Neural cell (in vitro differentiated cells): ENCODE results near the gene GOLGA7B. TPM values are rescaled to one million over a fixed set of nuclear protein-coding genes. Genes with fewer than 3 reads are reported as not detected.
"Not testable (repeated sequence)": the region's sequence is repeated elsewhere in the genome, so short reads cannot be mapped to it uniquely, and the experiment has no call there.

Source experiments
- H2AFZ ChIP-seq: fragments of 200-600, 300-800 bp; sonication (generic), shearing (Covaris generic); 2 replicates; pipeline ENCODE4 v1.6.0; 2014; ENCODE audit warnings: low read depth, mild to moderate bottlenecking, antibody characterized with exemption, low read length, moderate library complexity
- H3F3A ChIP-seq: fragments of 200-600 bp; shearing (Covaris generic); 2 replicates; pipeline ENCODE4 v1.6.1; 2016; ENCODE audit warnings: mild to moderate bottlenecking, moderate library complexity, mixed read lengths, antibody characterized with exemption, low read length; ENCODE audit not compliant: insufficient read depth, poor library complexity, severe bottlenecking
- H3K27ac ChIP-seq: fragments of 200-600, 300-800 bp; sonication (generic), shearing (Covaris generic); 2 replicates; pipeline ENCODE4 v1.5.1; 2014; ENCODE audit warnings: mild to moderate bottlenecking, low read length, moderate library complexity
- H3K27me3 ChIP-seq: fragments of 300-800, 200-600 bp; sonication (generic), shearing (Covaris generic); 2 replicates; pipeline ENCODE4 v1.6.0; 2014; ENCODE audit warnings: mild to moderate bottlenecking, low read depth, low read length, moderate library complexity; ENCODE audit not compliant: insufficient read depth
- H3K36me3 ChIP-seq: fragments of 300-800, 200-600 bp; sonication (generic), shearing (Covaris generic); 2 replicates; pipeline ENCODE4 v1.5.1; 2014; ENCODE audit warnings: mild to moderate bottlenecking, antibody characterized with exemption, low read length, moderate library complexity; ENCODE audit not compliant: insufficient read depth
- H3K4me2 ChIP-seq: fragments of 300-800, 200-600 bp; sonication (generic), shearing (Covaris generic); 2 replicates; pipeline ENCODE4 v1.6.0; 2014; ENCODE audit warnings: mild to moderate bottlenecking, low read length
- H3K4me3 ChIP-seq: fragments of 300-800, 200-600 bp; sonication (generic), shearing (Covaris generic); 2 replicates; pipeline ENCODE4 v1.5.1; 2014; ENCODE audit warnings: mild to moderate bottlenecking, low read length, moderate library complexity
- H3K79me2 ChIP-seq: fragments of 200-600 bp; shearing (Covaris generic); replicated peaks from 2 replicates; pipeline ENCODE4 v1.6.0; 2014; ENCODE audit warnings: mild to moderate bottlenecking, low read length, moderate library complexity; ENCODE audit not compliant: insufficient read depth
- H3K9ac ChIP-seq: fragments of 300-800, 200-600 bp; sonication (generic), shearing (Covaris generic); 2 replicates; pipeline ENCODE4 v1.6.1; 2016; ENCODE audit warnings: mild to moderate bottlenecking, low read length, mixed read lengths
- H3K9me2 ChIP-seq: fragments of 200-600 bp; shearing (Covaris generic); 2 replicates; pipeline ENCODE4 v1.6.1; 2016; ENCODE audit warnings: mild to moderate bottlenecking, low read length, mixed read lengths; ENCODE audit not compliant: insufficient read depth
- H3K9me3 ChIP-seq: fragments of 200-600, 300-800 bp; sonication (generic), shearing (Covaris generic); 2 replicates; pipeline ENCODE4 v1.6.1; 2016; ENCODE audit warnings: mild to moderate bottlenecking, mixed run types, low read length, moderate library complexity, mixed read lengths
- H4K20me1 ChIP-seq: fragments of 200-600 bp; shearing (Covaris generic); 2 replicates; pipeline ENCODE4 v1.6.1; 2016; ENCODE audit warnings: mild to moderate bottlenecking, mixed run types; ENCODE audit not compliant: insufficient read depth
- CTCF ChIP-seq: fragments of 450-650 bp; IDR thresholded peaks from 2 replicates; pipeline ENCODE4 v1.5.1; 2014; ENCODE audit warnings: antibody characterized with exemption, mild to moderate bottlenecking, moderate library complexity; ENCODE audit not compliant: poor library complexity, severe bottlenecking
- EP300 ChIP-seq: fragments of 450-650 bp; conservative IDR thresholded peaks from 2 replicates; pipeline ENCODE4 v1.6.1; 2014; ENCODE audit warnings: antibody characterized with exemption, mild to moderate bottlenecking, moderate library complexity; ENCODE audit not compliant: poor library complexity, severe bottlenecking
- EZH2 ChIP-seq: fragments of 200-600, 300-800 bp; shearing (Covaris generic), sonication (generic); IDR thresholded peaks from 2 replicates; pipeline ENCODE4 v1.6.1; 2014; ENCODE audit warnings: antibody characterized with exemption, low read length, borderline replicate concordance, mild to moderate bottlenecking; ENCODE audit not compliant: insufficient read depth, poor library complexity, severe bottlenecking
- MXI1 ChIP-seq: fragments of 450-650 bp; conservative IDR thresholded peaks from 2 replicates; pipeline ENCODE4 v1.6.1; 2014; ENCODE audit warnings: antibody characterized with exemption, mild to moderate bottlenecking; ENCODE audit not compliant: poor library complexity, severe bottlenecking
- POLR2AphosphoS5 ChIP-seq: IDR thresholded peaks from 2 replicates; pipeline ENCODE4 v1.6.1; 2012
- RAD21 ChIP-seq: fragments of 450-650 bp; conservative IDR thresholded peaks from 2 replicates; pipeline ENCODE4 v1.6.1; 2014; ENCODE audit warnings: antibody characterized with exemption, mild to moderate bottlenecking, moderate library complexity
- SMC3 ChIP-seq: fragments of 450-650 bp; conservative IDR thresholded peaks from 2 replicates; pipeline ENCODE4 v1.6.1; 2014; ENCODE audit warnings: antibody characterized with exemption, mild to moderate bottlenecking, moderate library complexity; ENCODE audit not compliant: poor library complexity
- TAF1 ChIP-seq: IDR thresholded peaks from 2 replicates; pipeline ENCODE4 v1.6.1; 2012; ENCODE audit warnings: low read depth
- polyA plus RNA-seq: library from polyadenylated mRNA; depleted of rRNA; stranded (reverse); fragments of >200 nt; gene quantifications from 2 replicates; pipeline ENCODE4 v1.2.3, GENCODE V29; 2014
- TF ChIP-seq, protein P1 (sequence below): IDR thresholded peaks from 2 replicates; pipeline ENCODE4 v1.6.1; 2012; ENCODE audit warnings: borderline replicate concordance

The GOLGA7B gene
- polyA plus RNA-seq, 1 donor from 2014 or later, result 30.4 TPM

- H2AFZ ChIP-seq, result no peak overlapping the region
- H3K4me3 ChIP-seq, result no peak overlapping the region
- no peaks in the 10 kb centered on the region for H4K20me1 ChIP-seq
- no peaks in the 10 kb centered on the region for H3K27me3 ChIP-seq
- H3K9me3 ChIP-seq, result no peaks in the 10 kb centered on the region
- no peaks in the 10 kb centered on the region for H3K36me3 ChIP-seq
- no peaks in the 10 kb centered on the region for H3K9me2 ChIP-seq
- H3K79me2 ChIP-seq, result no peaks in the 10 kb centered on the region
- H3K9ac ChIP-seq, result no peak overlapping the region
- H3K27ac ChIP-seq, result no peak overlapping the region
- H3K4me2 ChIP-seq, result no peak overlapping the region
- TF ChIP-seq RAD21, result no peak
- no peak for TF ChIP-seq SMC3
- no peak for TF ChIP-seq MXI1
- no peak for TF ChIP-seq EZH2
- no peak for TF ChIP-seq CTCF
- TF ChIP-seq, protein P1, sequence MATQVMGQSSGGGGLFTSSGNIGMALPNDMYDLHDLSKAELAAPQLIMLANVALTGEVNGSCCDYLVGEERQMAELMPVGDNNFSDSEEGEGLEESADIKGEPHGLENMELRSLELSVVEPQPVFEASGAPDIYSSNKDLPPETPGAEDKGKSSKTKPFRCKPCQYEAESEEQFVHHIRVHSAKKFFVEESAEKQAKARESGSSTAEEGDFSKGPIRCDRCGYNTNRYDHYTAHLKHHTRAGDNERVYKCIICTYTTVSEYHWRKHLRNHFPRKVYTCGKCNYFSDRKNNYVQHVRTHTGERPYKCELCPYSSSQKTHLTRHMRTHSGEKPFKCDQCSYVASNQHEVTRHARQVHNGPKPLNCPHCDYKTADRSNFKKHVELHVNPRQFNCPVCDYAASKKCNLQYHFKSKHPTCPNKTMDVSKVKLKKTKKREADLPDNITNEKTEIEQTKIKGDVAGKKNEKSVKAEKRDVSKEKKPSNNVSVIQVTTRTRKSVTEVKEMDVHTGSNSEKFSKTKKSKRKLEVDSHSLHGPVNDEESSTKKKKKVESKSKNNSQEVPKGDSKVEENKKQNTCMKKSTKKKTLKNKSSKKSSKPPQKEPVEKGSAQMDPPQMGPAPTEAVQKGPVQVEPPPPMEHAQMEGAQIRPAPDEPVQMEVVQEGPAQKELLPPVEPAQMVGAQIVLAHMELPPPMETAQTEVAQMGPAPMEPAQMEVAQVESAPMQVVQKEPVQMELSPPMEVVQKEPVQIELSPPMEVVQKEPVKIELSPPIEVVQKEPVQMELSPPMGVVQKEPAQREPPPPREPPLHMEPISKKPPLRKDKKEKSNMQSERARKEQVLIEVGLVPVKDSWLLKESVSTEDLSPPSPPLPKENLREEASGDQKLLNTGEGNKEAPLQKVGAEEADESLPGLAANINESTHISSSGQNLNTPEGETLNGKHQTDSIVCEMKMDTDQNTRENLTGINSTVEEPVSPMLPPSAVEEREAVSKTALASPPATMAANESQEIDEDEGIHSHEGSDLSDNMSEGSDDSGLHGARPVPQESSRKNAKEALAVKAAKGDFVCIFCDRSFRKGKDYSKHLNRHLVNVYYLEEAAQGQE, result no peak
- no peak for TF ChIP-seq TAF1
- TF ChIP-seq EP300, result no peak
- TF ChIP-seq POLR2AphosphoS5, result no peak
- no peaks in the 10 kb centered on the region for H3F3A ChIP-seq
These were observed 11.6 kb upstream of the GOLGA7B start for GRCh38 chr10:97838091-97838490.

- H3F3A ChIP-seq, H3K9ac ChIP-seq, H3K9me3 ChIP-seq, H4K20me1 ChIP-seq, H3K27me3 ChIP-seq, H3K79me2 ChIP-seq, H2AFZ ChIP-seq, H3K4me2 ChIP-seq, H3K36me3 ChIP-seq, H3K9me2 ChIP-seq, H3K4me3 ChIP-seq, H3K27ac ChIP-seq: not testable (repeated sequence)
These were observed 8.5 kb upstream of the GOLGA7B start for GRCh38 chr10:97841166-97841565.

GRCh38 chr10:97842114-97842513, 7.5 kb upstream of the GOLGA7B start:
- not testable (repeated sequence) for H2AFZ ChIP-seq, H4K20me1 ChIP-seq, H3K9ac ChIP-seq, H3F3A ChIP-seq, H3K36me3 ChIP-seq, H3K9me2 ChIP-seq, H3K4me2 ChIP-seq, H3K9me3 ChIP-seq, H3K79me2 ChIP-seq, H3K4me3 ChIP-seq, H3K27me3 ChIP-seq, H3K27ac ChIP-seq
